Measurements from ENCODE around the gene NPC1. TPM values are rescaled to one million over a fixed set of nuclear protein-coding genes. Genes with fewer than 3 reads are reported as not detected.

NPC1 gene
- total and polyA plus RNA-seq, 2 donors (not counting 3 experiments of a cell fraction or from before 2014, with no cell fraction given): 40.6 to 45.2 TPM

DNA sequence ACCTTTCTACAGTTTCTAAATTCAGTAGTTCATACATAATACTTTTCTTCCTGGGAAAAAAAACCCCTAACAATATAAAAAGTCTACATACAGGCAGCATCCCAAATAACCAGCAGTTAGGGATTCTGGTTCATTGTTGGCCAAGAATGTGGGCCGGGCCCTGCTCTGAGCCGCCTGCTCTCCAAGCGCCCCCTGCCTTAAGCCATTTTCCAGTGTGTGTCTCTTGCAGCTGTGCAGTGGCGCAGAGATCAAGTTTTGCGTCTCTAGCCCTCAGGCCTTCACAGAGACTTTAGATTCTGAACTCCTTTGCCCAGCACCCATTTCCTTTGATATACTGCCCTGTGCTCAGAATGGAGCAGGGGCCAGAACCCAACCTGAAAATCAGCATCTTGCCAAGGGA lies 50.1 kb downstream of the NPC1 start:
- DNase-seq (ENCODE audit: low read depth, low spot score) (no peak), FAIRE-seq (no peak)
- H3K9me3 ChIP-seq (replicated peaks; ENCODE audit: control insufficient read depth, insufficient read depth, low read length): no peaks in the 10 kb centered on the region
- peaks cover 39 to 41% of the 10 kb centered on the region in 2 experiments for H3K36me3 ChIP-seq (ENCODE audit: control insufficient read depth in 2 of 2, extremely low read depth in 1 of 2, insufficient read depth in 2 of 2, low read length in 2 of 2)
- no peak overlapping the region for H3K27ac ChIP-seq (ENCODE audit: insufficient read depth, low read depth, low read length)
- H3K9me1 ChIP-seq (replicated peaks; ENCODE audit: control insufficient read depth, extremely low read depth, insufficient read depth, low read length): no peaks in the 10 kb centered on the region
- H3K4me1 ChIP-seq (ENCODE audit: control insufficient read depth, extremely low read depth, insufficient read depth, low read length): no peaks in the 10 kb centered on the region
- no peaks in the 10 kb centered on the region for H4K20me1 ChIP-seq (replicated peaks; ENCODE audit: control insufficient read depth, extremely low read depth, insufficient read depth, low read length)
- POLR2A ChIA-PET: no interaction called here
- no peak overlapping the region for H3K4me2 ChIP-seq (ENCODE audit: insufficient read depth, low read length)
- TF ChIP-seq, protein P1, sequence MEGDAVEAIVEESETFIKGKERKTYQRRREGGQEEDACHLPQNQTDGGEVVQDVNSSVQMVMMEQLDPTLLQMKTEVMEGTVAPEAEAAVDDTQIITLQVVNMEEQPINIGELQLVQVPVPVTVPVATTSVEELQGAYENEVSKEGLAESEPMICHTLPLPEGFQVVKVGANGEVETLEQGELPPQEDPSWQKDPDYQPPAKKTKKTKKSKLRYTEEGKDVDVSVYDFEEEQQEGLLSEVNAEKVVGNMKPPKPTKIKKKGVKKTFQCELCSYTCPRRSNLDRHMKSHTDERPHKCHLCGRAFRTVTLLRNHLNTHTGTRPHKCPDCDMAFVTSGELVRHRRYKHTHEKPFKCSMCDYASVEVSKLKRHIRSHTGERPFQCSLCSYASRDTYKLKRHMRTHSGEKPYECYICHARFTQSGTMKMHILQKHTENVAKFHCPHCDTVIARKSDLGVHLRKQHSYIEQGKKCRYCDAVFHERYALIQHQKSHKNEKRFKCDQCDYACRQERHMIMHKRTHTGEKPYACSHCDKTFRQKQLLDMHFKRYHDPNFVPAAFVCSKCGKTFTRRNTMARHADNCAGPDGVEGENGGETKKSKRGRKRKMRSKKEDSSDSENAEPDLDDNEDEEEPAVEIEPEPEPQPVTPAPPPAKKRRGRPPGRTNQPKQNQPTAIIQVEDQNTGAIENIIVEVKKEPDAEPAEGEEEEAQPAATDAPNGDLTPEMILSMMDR (IDR thresholded peaks at IDR 0.05; ENCODE audit: extremely low read depth in 1 of 2, insufficient read depth in 1 of 2, low read depth in 1 of 2, low read length in 2 of 2): no peak
- H3K9ac ChIP-seq (replicated peaks; ENCODE audit: extremely low read depth, insufficient read depth, low read length): no peak overlapping the region
- H3K4me3 ChIP-seq (replicated peaks in 1 of 3; ENCODE audit: insufficient read depth in 1 of 3, low read depth in 1 of 3, low read length in 3 of 3): no peak overlapping the region
- no peaks in the 10 kb centered on the region for H3K79me2 ChIP-seq (ENCODE audit: control insufficient read depth, insufficient read depth, low read length)
- BruUV-seq (replicated peaks): no TSS peak
- no peak overlapping the region for H2AFZ ChIP-seq (ENCODE audit: low read depth, low read length)
- CTCF ChIA-PET: no interaction called here
- H3K27me3 ChIP-seq (ENCODE audit: control insufficient read depth in 2 of 2, insufficient read depth in 2 of 2, low read length in 2 of 2): no peaks in the 10 kb centered on the region
- intact Hi-C loops (cut with micrococcal nuclease) (no loop called here), dilution Hi-C loops (cut with MboI; ENCODE audit: extremely low pct_ligation_motif_present, low sequenced_read_pairs) (no loop called here)

DNA sequence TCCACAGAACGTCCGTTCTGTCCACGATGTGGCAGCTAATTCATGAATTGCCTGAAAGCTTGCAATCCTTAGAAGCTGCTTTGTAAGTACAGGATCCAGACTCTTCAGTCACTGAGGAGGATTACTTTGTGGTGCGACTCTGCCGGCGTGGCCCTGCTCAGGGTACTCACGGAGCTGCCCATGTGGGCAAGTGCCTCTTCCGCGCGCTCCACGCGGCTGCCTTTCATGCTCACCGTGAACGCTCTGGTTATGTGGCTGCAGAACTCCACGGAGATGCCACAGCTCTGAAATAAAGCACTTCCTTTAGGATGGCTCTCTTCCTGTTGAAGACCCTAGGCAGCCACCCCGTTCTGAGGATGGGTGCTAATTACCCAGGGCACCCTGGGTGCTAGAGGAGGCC lies 52.0 kb downstream of the NPC1 start:
- Histone ChIP-seq H3K9ac (replicated peaks; ENCODE audit: extremely low read depth, insufficient read depth, low read length) (no peak overlapping the region), H3K9me1 (replicated peaks; ENCODE audit: control insufficient read depth, extremely low read depth, insufficient read depth, low read length) (no peaks in the 10 kb centered on the region), H3K4me3 (replicated peaks in 1 of 3; ENCODE audit: insufficient read depth in 1 of 3, low read depth in 1 of 3, low read length in 3 of 3) (no peak overlapping the region), H4K20me1 (replicated peaks; ENCODE audit: control insufficient read depth, extremely low read depth, insufficient read depth, low read length) (no peaks in the 10 kb centered on the region), H3K4me2 (ENCODE audit: insufficient read depth, low read length) (no peak overlapping the region), H2AFZ (ENCODE audit: low read depth, low read length) (no peak overlapping the region), H3K36me3 (ENCODE audit: control insufficient read depth in 2 of 2, extremely low read depth in 1 of 2, insufficient read depth in 2 of 2, low read length in 2 of 2) (peaks cover 40 to 46% of the 10 kb centered on the region in 2 experiments), H3K27ac (ENCODE audit: insufficient read depth, low read depth, low read length) (no peak overlapping the region), H3K4me1 (ENCODE audit: control insufficient read depth, extremely low read depth, insufficient read depth, low read length) (peaks cover 8% of the 10 kb centered on the region), H3K27me3 (ENCODE audit: control insufficient read depth in 2 of 2, insufficient read depth in 2 of 2, low read length in 2 of 2) (no peaks in the 10 kb centered on the region), H3K79me2 (ENCODE audit: control insufficient read depth, insufficient read depth, low read length) (no peaks in the 10 kb centered on the region), H3K9me3 (replicated peaks; ENCODE audit: control insufficient read depth, insufficient read depth, low read length) (no peaks in the 10 kb centered on the region)
- ChIA-PET CTCF (interaction anchor here (0.8 kb wide), 1 partner anchor 9 kb away, joined by 3 read pairs; no protein-coding TSS in a partner anchor), POLR2A (no interaction called here)
- DNase-seq (ENCODE audit: low read depth, low spot score) (no peak), FAIRE-seq (no peak)
- no TSS peak for BruUV-seq (replicated peaks)
- intact Hi-C loops (cut with micrococcal nuclease): no loop called here
- dilution Hi-C loops (cut with MboI; ENCODE audit: extremely low pct_ligation_motif_present, low sequenced_read_pairs): no loop called here
- TF ChIP-seq, protein P2, sequence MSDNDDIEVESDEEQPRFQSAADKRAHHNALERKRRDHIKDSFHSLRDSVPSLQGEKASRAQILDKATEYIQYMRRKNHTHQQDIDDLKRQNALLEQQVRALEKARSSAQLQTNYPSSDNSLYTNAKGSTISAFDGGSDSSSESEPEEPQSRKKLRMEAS (IDR thresholded peaks at IDR 0.05; ENCODE audit: insufficient read depth, insufficient read length): no peak
- no peak for TF ChIP-seq JUN (IDR thresholded peaks at IDR 0.05; ENCODE audit: borderline replicate concordance, insufficient read depth, insufficient read length, low read depth)
- no peak for TF ChIP-seq FOS (IDR thresholded peaks at IDR 0.05; ENCODE audit: borderline replicate concordance, insufficient read depth, low read length)
- no peak for TF ChIP-seq EZH2 (IDR thresholded peaks at IDR 0.05; ENCODE audit: borderline replicate concordance, low read depth, low read length, severe bottlenecking)
- TF ChIP-seq GATA2 (IDR thresholded peaks at IDR 0.05; ENCODE audit: insufficient read depth, insufficient read length, low read depth, low read length): no peak
- TF ChIP-seq MYC (IDR thresholded peaks at IDR 0.05; ENCODE audit: low read depth, low read length): no peak
- TF ChIP-seq POLR2AphosphoS5 (IDR thresholded peaks at IDR 0.05; ENCODE audit: insufficient read depth, low read depth, low read length): no peak

Measured in endothelial cell of umbilical vein (primary cell).